B cell (primary cell): ENCODE measurements around the gene B3GNT9. TPM values are rescaled to one million over a fixed set of nuclear protein-coding genes. Genes with fewer than 3 reads are reported as not detected.

Experiments used
- ATAC-seq: fragments of 200-7000 bp; cut with Tn5 transposase; one replicate; pipeline ENCODE4 v1.10.0; 2021; ENCODE audit warnings: low read depth, mild to moderate bottlenecking, moderate number of reproducible peaks, moderate library complexity
- CTCF ChIA-PET: fragments of 350-600 bp; sonication (Branson Sonifier 250); formaldehyde crosslinking; loops from one replicate; lab custom pipeline; 2021; ENCODE audit warnings: antibody characterized with exemption, inconsistent platforms; lab: Charles Lee
- POLR2A ChIA-PET: fragments of 350-600 bp; sonication (Branson Sonifier 250); formaldehyde crosslinking; loops from one replicate; lab custom pipeline; 2021; ENCODE audit warnings: antibody characterized with exemption; lab: Charles Lee
- DNase-seq: peaks from one replicate; pipeline ENCODE4 v3.0.0; 2013
- H2AFZ ChIP-seq: 2 replicates; pipeline ENCODE4 v1.6.1; 2012; ENCODE audit warnings: mild to moderate bottlenecking, low read depth, low read length; ENCODE audit not compliant: insufficient read depth, poor library complexity, severe bottlenecking
- H3K27ac ChIP-seq, 2 donors: 1 replicate in 1 of 2; 2 replicates in 1 of 2; pipeline ENCODE4 v1.5.1; 2012 to 2013; ENCODE audit warnings: low read length in 2 of 2, mild to moderate bottlenecking in 2 of 2, moderate library complexity in 1 of 2
- H3K27me3 ChIP-seq, 4 experiments: fragments of 200-600 bp in 1 of 4; sonication (generic) in 1 of 4; replicated peaks in 1 of 4; 1 replicate in 2 of 4; 2 replicates in 2 of 4; pipeline versions ENCODE4 v1.6.1 to v1.7.0; 2013 to 2016; ENCODE audit warnings: low read length in 3 of 4, mild to moderate bottlenecking in 2 of 4, mixed read lengths in 1 of 4, moderate library complexity in 1 of 4; ENCODE audit not compliant: insufficient read depth in 4 of 4, control insufficient read depth in 3 of 4; ENCODE audit errors: control extremely low read depth in 1 of 4
- H3K36me3 ChIP-seq, 2 experiments: replicated peaks in 1 of 2; 1 replicate in 1 of 2; 2 replicates in 1 of 2; pipeline versions ENCODE4 v1.6.1 to v1.7.1; 2013; ENCODE audit warnings: low read length in 1 of 2; ENCODE audit not compliant: insufficient read depth in 2 of 2, control insufficient read depth in 1 of 2; ENCODE audit errors: control extremely low read depth in 1 of 2, extremely low read depth in 1 of 2
- H3K4me1 ChIP-seq, 2 donors: fragments of 200-600 bp in 1 of 2; sonication (generic) in 1 of 2; 1 replicate in 1 of 2; 2 replicates in 1 of 2; pipeline versions ENCODE4 v1.5.1 to v1.6.1; 2013 to 2017; ENCODE audit warnings: low read length in 2 of 2; ENCODE audit not compliant: control insufficient read depth in 2 of 2, insufficient read depth in 2 of 2
- H3K4me2 ChIP-seq: replicated peaks from 2 replicates; pipeline ENCODE3; 2012; ENCODE audit warnings: mild to moderate bottlenecking, low read depth, low read length; ENCODE audit not compliant: poor library complexity, severe bottlenecking
- H3K4me3 ChIP-seq, 5 experiments: fragments of 200-600 bp in 1 of 5; sonication (generic) in 1 of 5; 1 replicate in 3 of 5; 2 replicates in 2 of 5; pipeline versions ENCODE4 v1.5.1 to v1.7.0; 2011 to 2016; ENCODE audit warnings: low read length in 4 of 5, mild to moderate bottlenecking in 4 of 5, low read depth in 2 of 5, control low read depth in 1 of 5, moderate library complexity in 1 of 5; ENCODE audit not compliant: insufficient read depth in 1 of 5; ENCODE audit errors: control extremely low read depth in 1 of 5, extremely low read depth in 1 of 5
- H3K79me2 ChIP-seq: fragments of 200-600 bp; sonication (generic); one replicate; pipeline ENCODE4 v1.6.0; 2016; ENCODE audit warnings: low read length; ENCODE audit not compliant: control insufficient read depth, insufficient read depth
- H3K9ac ChIP-seq: fragments of 200-600 bp; sonication (generic); 2 replicates; pipeline ENCODE4 v1.6.1; 2017; ENCODE audit warnings: mild to moderate bottlenecking, low read length, moderate library complexity
- H3K9me3 ChIP-seq, 3 donors: one replicate each; pipeline versions ENCODE4 v1.6.1 to v1.7.1; 2013; ENCODE audit warnings: low read length in 2 of 3; ENCODE audit not compliant: control insufficient read depth in 2 of 3, insufficient read depth in 1 of 3; ENCODE audit errors: control extremely low read depth in 1 of 3
- H4K20me1 ChIP-seq: 2 replicates; pipeline ENCODE4 v1.6.0; 2012; ENCODE audit warnings: mild to moderate bottlenecking, low read length; ENCODE audit not compliant: insufficient read depth, control insufficient read depth, poor library complexity, severe bottlenecking
- H3K27ac Mint-ChIP-seq: one replicate; pipeline ENCODE4 v1.8.0; 2021; ENCODE audit warnings: mixed read lengths
- H3K27me3 Mint-ChIP-seq: one replicate; pipeline ENCODE4 v1.8.0; 2021; ENCODE audit warnings: mixed read lengths
- H3K4me1 Mint-ChIP-seq: one replicate; pipeline ENCODE4 v1.8.0; 2021; ENCODE audit warnings: mixed read lengths
- H3K4me3 Mint-ChIP-seq: one replicate; pipeline ENCODE4 v1.8.0; 2021; ENCODE audit warnings: mixed read lengths
- H3K9me3 Mint-ChIP-seq: one replicate; pipeline ENCODE4 v1.8.0; 2022; ENCODE audit warnings: mixed read lengths; ENCODE audit not compliant: insufficient read depth
- CTCF ChIP-seq: fragments of 200-600 bp; IDR thresholded peaks from one replicate; pipeline ENCODE4 v1.8.0; 2022; ENCODE audit warnings: antibody characterized with exemption, mild to moderate bottlenecking
- EZH2 ChIP-seq: IDR thresholded peaks from 2 replicates; pipeline ENCODE4 v1.6.1; 2012; ENCODE audit warnings: borderline replicate concordance, low read depth, mild to moderate bottlenecking, moderate library complexity, low read length; ENCODE audit not compliant: insufficient read depth, poor library complexity, severe bottlenecking
- WGBS: methylation state at CpG from one replicate; pipeline ENCODE4 v1.1.5; 2013; ENCODE audit warnings: missing lambda C conversion rate; ENCODE audit not compliant: insufficient coverage; 5-methylcytosine and 5-hydroxymethylcytosine counted together
- intact Hi-C: fragments of 100-400 bp; cut with micrococcal nuclease; formaldehyde crosslinking; loops from one replicate; pipeline ENCODE4 v1.10.0; 2022
- polyA plus RNA-seq: library from polyadenylated mRNA; depleted of rRNA; stranded (reverse); fragments of >200 nt; gene quantifications from 2 replicates; pipeline ENCODE4 v1.2.3, GENCODE V29; 2012
- total RNA-seq, 2 donors: library from RNA; stranded (reverse); fragments of 120-200 nt in 1 of 2; gene quantifications; 1 replicate in 1 of 2; 2 replicates in 1 of 2; pipeline versions ENCODE4 v1.2.3 to v1.2.4, GENCODE V29; 2013 to 2022

The B3GNT9 gene
- total and polyA plus RNA-seq, 2 donors (not counting 1 experiment from before 2014, with no cell fraction given), result 1.6 to 2.5 TPM

DNA sequence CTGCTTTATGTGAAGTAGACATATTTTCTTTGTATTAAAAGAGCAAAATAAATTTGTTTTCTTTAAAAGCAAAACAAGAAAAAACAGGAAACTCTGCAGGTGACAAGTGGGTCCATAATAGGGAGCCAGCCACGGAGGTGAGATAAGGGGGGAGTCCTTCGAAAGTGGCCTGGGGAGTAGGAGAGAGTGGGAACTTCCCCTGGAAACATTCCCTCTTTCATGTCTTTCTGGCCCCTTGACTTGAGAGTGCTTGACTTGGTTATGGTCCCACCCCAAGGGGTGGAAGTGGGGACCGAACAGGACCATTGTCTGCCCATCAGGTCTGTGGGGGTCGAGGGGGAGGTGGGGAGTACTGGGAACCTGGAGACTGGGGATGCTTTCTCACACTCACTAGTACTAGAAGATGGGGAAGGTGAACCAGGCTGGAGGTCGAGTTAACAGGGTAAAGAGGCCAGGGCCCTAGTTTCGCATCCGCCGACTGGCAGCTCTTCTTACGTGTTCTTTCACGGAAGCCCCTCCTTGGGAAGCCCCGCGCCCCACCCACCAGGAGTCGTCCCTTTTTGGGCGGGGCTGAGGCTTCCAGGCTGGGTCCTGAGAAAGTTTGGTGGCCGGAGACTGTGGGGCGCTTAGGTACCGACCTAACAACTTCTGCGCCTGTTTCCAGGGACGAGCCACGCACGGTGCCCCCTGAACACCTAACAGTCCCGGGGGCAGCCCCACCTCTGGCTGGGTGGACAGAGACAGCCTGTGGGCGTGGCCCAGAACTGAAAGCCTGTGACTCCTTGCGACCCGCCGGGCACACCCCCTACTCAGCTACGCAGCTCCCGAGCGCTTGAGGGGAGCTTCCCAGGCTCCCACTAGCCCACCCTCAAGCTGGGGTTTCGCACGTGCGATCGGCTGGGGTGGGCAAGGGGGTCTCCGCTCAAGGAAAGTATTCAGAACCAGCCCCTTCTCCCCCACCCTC lies 8.1 kb upstream of the B3GNT9 start:
- H3K9me3 Mint-ChIP-seq, result no peaks in the 10 kb centered on the region
- H3K4me1 Mint-ChIP-seq, result peaks cover 58% of the 10 kb centered on the region
- intact Hi-C loops, result loop anchor here (1.0 kb wide), 5 partner anchors 24 to 182 kb away; partner anchors contain the start of genes CBFB, MATCAP1, PHAF1 and TMEM208
- H3K27me3 Mint-ChIP-seq, result peaks cover 16% of the 10 kb centered on the region
- Histone ChIP-seq H3K4me2 (peak overlapping the region; percentile 99), H3K27me3 (peaks cover 0 to 40% (median 19%) of the 10 kb centered on the region in 4 experiments), H4K20me1 (peaks cover 58% of the 10 kb centered on the region), H2AFZ (peak overlapping the region; percentile 76), H3K36me3 (no peaks in the 10 kb centered on the region), H3K4me1 (peaks cover 52 to 71% of the 10 kb centered on the region in 2 donors), H3K27ac (peak overlapping the region; percentile 97 to 99), H3K9ac (peak overlapping the region; percentile 98), H3K9me3 (peaks cover 0 to 27% (median 0%) of the 10 kb centered on the region in 3 donors), H3K4me3 (peak overlapping the region; percentile 59 to 98 (median 96)), H3K79me2 (no peaks in the 10 kb centered on the region)
- peak; percentile 55 for ATAC-seq
- H3K27ac Mint-ChIP-seq, result peak overlapping the region; percentile 97
- POLR2A ChIA-PET, result interaction anchor here (0.6 to 1.1 kb wide), 6 partner anchors 8 to 143 kb away, joined by 3 to 5 read pairs (median 3); partner anchors contain the start of genes B3GNT9 and CBFB
- DNase-seq, result peak; percentile 92
- H3K4me3 Mint-ChIP-seq, result peak overlapping the region; percentile 92
- TF ChIP-seq CTCF (no peak), EZH2 (no peak)
- WGBS, result under 1% methylated on average over 30 of the region's 34 CpGs
- CTCF ChIA-PET, result interaction anchor here (0.6 to 2.3 kb wide), 9 partner anchors 10 to 252 kb away, joined by 3 to 15 read pairs (median 3); partner anchors contain the start of gene NOL3
